HCT116 (cell line): ENCODE results near the gene ZNF507. TPM values are rescaled to one million over a fixed set of nuclear protein-coding genes. Genes with fewer than 3 reads are reported as not detected.

ENCODE experiments used
- ATAC-seq: fragments of 200-7000 bp; cut with Tn5 transposase; 2 replicates; pipeline ENCODE4 v1.9.1; 2020; ENCODE audit warnings: mild to moderate bottlenecking, moderate library complexity
- BruUV-seq: library from RNA; stranded (reverse); fragments of 400-500 nt; replicated peaks from 2 replicates; lab custom pipeline; 2021; lab: Mats Ljungman, UMichigan
- CTCF ChIA-PET: fragments of 300-600 bp; sonication (Branson Sonifier 250); formaldehyde crosslinking; loops from one replicate; lab custom pipeline; 2021; ENCODE audit warnings: antibody characterized with exemption; lab: Charles Lee
- POLR2A ChIA-PET: fragments of 300-600, 350-600 bp; sonication (Branson Sonifier 250); formaldehyde crosslinking; loops from one replicate; lab custom pipeline; 2021; ENCODE audit warnings: antibody characterized with exemption; lab: Charles Lee
- RAD21 ChIA-PET, 2 experiments: fragments of 300-600 bp; sonication (Branson Sonifier 250); formaldehyde crosslinking; loops; one replicate each; lab custom pipeline; 2023; ENCODE audit warnings: low total read pairs in 2 of 2; ENCODE audit not compliant: uncharacterized antibody in 2 of 2, unreplicated experiment in 2 of 2, low non-redundant PET in 1 of 2; lab: Charles Lee
- DNase-seq: peaks from one replicate; pipeline ENCODE4 v3.0.0-alpha.2; 2010; ENCODE audit warnings: low read depth, low spot score
- H2AFZ ChIP-seq: fragments of 200-600 bp; shearing (Covaris generic), sonication (generic); 2 replicates; pipeline ENCODE4 v1.6.1; 2017; ENCODE audit warnings: low read depth, mixed run types, mixed read lengths, antibody characterized with exemption, low read length; ENCODE audit not compliant: poor library complexity, severe bottlenecking
- H3K27ac ChIP-seq: 2 replicates; pipeline ENCODE4 v1.5.1; 2012; ENCODE audit warnings: low read depth, low read length
- H3K27me3 ChIP-seq: fragments of 200-600 bp; sonication (generic); 2 replicates; pipeline ENCODE4 v1.6.1; 2016; ENCODE audit warnings: mixed run types, low read length, mixed read lengths; ENCODE audit not compliant: insufficient read depth
- H3K36me3 ChIP-seq, 2 experiments: fragments of 200-500 bp in 1 of 2; fragments of 200-600 bp in 1 of 2; sonication (Bioruptor generic) in 1 of 2; sonication (generic) in 1 of 2; 2 replicates each; pipeline versions ENCODE4 v1.5.1 to v1.6.1; 2014 to 2016; ENCODE audit warnings: low read length in 2 of 2, inconsistent platforms in 1 of 2, mixed read lengths in 1 of 2, mixed run types in 1 of 2; ENCODE audit not compliant: insufficient read depth in 2 of 2, control insufficient read depth in 1 of 2
- H3K4me1 ChIP-seq, 2 experiments: fragments of 200-600 bp in 1 of 2; sonication (generic) in 1 of 2; 2 replicates each; pipeline versions ENCODE4 v1.5.1 to v1.6.1; 2012 to 2017; ENCODE audit warnings: low read length in 2 of 2, inconsistent platforms in 1 of 2, mild to moderate bottlenecking in 1 of 2, mixed read lengths in 1 of 2, mixed run types in 1 of 2, moderate library complexity in 1 of 2; ENCODE audit not compliant: insufficient read depth in 2 of 2, control insufficient read depth in 1 of 2
- H3K4me2 ChIP-seq: fragments of 200-600 bp; sonication (generic); 2 replicates; pipeline ENCODE4 v1.6.1; 2017; ENCODE audit warnings: mixed run types, low read length, mixed read lengths
- H3K4me3 ChIP-seq, 2 experiments: fragments of 200-600 bp in 1 of 2; sonication (generic) in 1 of 2; replicated peaks in 1 of 2; 2 replicates each; pipeline ENCODE4 v1.5.1; 2011 to 2016; ENCODE audit warnings: low read length in 2 of 2, control low read depth in 1 of 2, low read depth in 1 of 2, mild to moderate bottlenecking in 1 of 2, mixed read lengths in 1 of 2, mixed run types in 1 of 2
- H3K79me2 ChIP-seq: fragments of 200-600 bp; sonication (generic); 2 replicates; pipeline ENCODE4 v1.6.1; 2017; ENCODE audit warnings: mild to moderate bottlenecking, mixed run types, low read length, moderate library complexity, mixed read lengths; ENCODE audit not compliant: insufficient read depth
- H3K9ac ChIP-seq: fragments of 200-600 bp; sonication (generic); 2 replicates; pipeline ENCODE4 v1.6.1; 2016; ENCODE audit warnings: low read length, mixed read lengths
- H3K9me2 ChIP-seq: fragments of 200-600 bp; sonication (generic), shearing (Covaris generic); 2 replicates; pipeline ENCODE4 v1.6.1; 2017; ENCODE audit warnings: mixed run types, mild to moderate bottlenecking, moderate library complexity; ENCODE audit not compliant: insufficient read depth
- H3K9me3 ChIP-seq, 2 experiments: fragments of 200-500 bp in 1 of 2; fragments of 200-600 bp in 1 of 2; sonication (Bioruptor generic) in 1 of 2; sonication (generic) in 1 of 2; 2 replicates each; pipeline ENCODE4 v1.6.1; 2014 to 2017; ENCODE audit warnings: low read length in 2 of 2, mixed read lengths in 2 of 2, inconsistent platforms in 1 of 2, low read depth in 1 of 2, mild to moderate bottlenecking in 1 of 2, mixed run types in 1 of 2, moderate library complexity in 1 of 2; ENCODE audit not compliant: control insufficient read depth in 1 of 2, insufficient read depth in 1 of 2
- H4K20me1 ChIP-seq: fragments of 200-600 bp; sonication (generic), shearing (Covaris generic); 2 replicates; pipeline ENCODE4 v1.6.1; 2017; ENCODE audit warnings: mixed run types, mild to moderate bottlenecking, moderate library complexity; ENCODE audit not compliant: insufficient read depth
- ATF3 ChIP-seq: IDR thresholded peaks from 2 replicates; pipeline ENCODE4 v1.6.1; 2012
- EGR1 ChIP-seq: IDR thresholded peaks from 2 replicates; pipeline ENCODE4 v1.6.1; 2012; ENCODE audit warnings: low read depth
- EZH2 ChIP-seq: fragments of 200-600 bp; sonication (generic); IDR thresholded peaks from 2 replicates; pipeline ENCODE4 v1.6.1; 2017; ENCODE audit warnings: antibody characterized with exemption, mixed run types
- EZH2phosphoT487 ChIP-seq: fragments of 200-600 bp; IDR thresholded peaks from 2 replicates; pipeline ENCODE4 v1.6.1; 2018; ENCODE audit warnings: antibody characterized with exemption, borderline replicate concordance
- FOSL1 ChIP-seq: IDR thresholded peaks from 2 replicates; pipeline ENCODE4 v1.6.1; 2012; ENCODE audit warnings: low read depth
- JUND ChIP-seq: IDR thresholded peaks from 2 replicates; pipeline ENCODE4 v1.6.1; 2012
- MAX ChIP-seq: IDR thresholded peaks from 2 replicates; pipeline ENCODE4 v1.6.1; 2012
- POLR2A ChIP-seq: IDR thresholded peaks from 2 replicates; pipeline ENCODE4 v1.7.0; 2011; ENCODE audit warnings: borderline replicate concordance; ENCODE audit not compliant: insufficient read depth, insufficient read length; ENCODE audit errors: extremely low read depth
- POLR2AphosphoS5 ChIP-seq: IDR thresholded peaks from 2 replicates; pipeline ENCODE4 v1.6.1; 2011; ENCODE audit warnings: mild to moderate bottlenecking, low read depth, low read length, moderate library complexity
- RAD21 ChIP-seq: IDR thresholded peaks from 2 replicates; pipeline ENCODE4 v1.6.1; 2012; ENCODE audit warnings: low read depth, mild to moderate bottlenecking
- REST ChIP-seq: IDR thresholded peaks from 2 replicates; pipeline ENCODE4 v1.6.1; 2012; ENCODE audit warnings: low read depth
- SIN3A ChIP-seq: IDR thresholded peaks from 2 replicates; pipeline ENCODE4 v1.6.1; 2012; ENCODE audit warnings: low read depth
- SP1 ChIP-seq: IDR thresholded peaks from 2 replicates; pipeline ENCODE4 v1.6.1; 2012; ENCODE audit warnings: low read depth
- SRF ChIP-seq: IDR thresholded peaks from 2 replicates; pipeline ENCODE4 v1.6.1; 2012; ENCODE audit warnings: low read depth
- TCF7L2 ChIP-seq: IDR thresholded peaks from 2 replicates; pipeline ENCODE4 v1.7.0; 2011; ENCODE audit warnings: borderline replicate concordance, inconsistent platforms; ENCODE audit not compliant: insufficient read depth, insufficient read length; ENCODE audit errors: extremely low read depth
- YY1 ChIP-seq: IDR thresholded peaks from 2 replicates; pipeline ENCODE4 v1.6.1; 2011; ENCODE audit warnings: low read length, low read depth, moderate library complexity, mild to moderate bottlenecking; ENCODE audit not compliant: insufficient replicate concordance; ENCODE audit errors: extremely low read depth
- ZFX ChIP-seq: fragments of 450-650 bp; IDR thresholded peaks from 2 replicates; pipeline ENCODE4 v1.6.1; 2017
- ZNF274 ChIP-seq: fragments of 200-500 bp; sonication (Bioruptor generic); IDR thresholded peaks from 2 replicates; pipeline ENCODE4 v1.6.1; 2014; ENCODE audit warnings: mild to moderate bottlenecking, low read depth, low read length, inconsistent platforms
- intact Hi-C: fragments of 100-400 bp; cut with micrococcal nuclease; formaldehyde crosslinking; loops from 2 replicates; pipeline ENCODE4 v1.10.0; 2022
- total RNA-seq: library from RNA; stranded (reverse); gene quantifications from one replicate; pipeline ENCODE4 v1.2.1, GENCODE V29; 2021; ENCODE audit not compliant: unreplicated experiment

The ZNF507 gene
- total RNA-seq, 1 experiment from 2014 or later: 27.4 TPM

- no peaks in the 10 kb centered on the region for H3K9me2 ChIP-seq
- H3K36me3 ChIP-seq: no peaks in the 10 kb centered on the region
- H3K27ac ChIP-seq: no peak overlapping the region
- no peak for ATAC-seq
- POLR2A ChIA-PET: no interaction called here
- H3K9ac ChIP-seq: no peak overlapping the region
- H3K4me1 ChIP-seq: peaks cover 0 to 15% of the 10 kb centered on the region in 2 experiments; a peak in 2 of 4 replicates
- CTCF ChIA-PET: no interaction called here
- DNase-seq: no peak
- H3K4me3 ChIP-seq: no peak overlapping the region
- no peaks in the 10 kb centered on the region for H3K9me3 ChIP-seq
- no peaks in the 10 kb centered on the region for H3K27me3 ChIP-seq
- no TSS peak for BruUV-seq
- TF ChIP-seq RAD21 (no peak), EZH2phosphoT487 (no peak), TCF7L2 (no peak), SP1 (no peak), ZNF274 (no peak), YY1 (no peak), ATF3 (no peak), ZFX (no peak), EZH2 (no peak)
- TF ChIP-seq, all 23 proteins: peak for 0
- Histone ChIP-seq H4K20me1 (no peaks in the 10 kb centered on the region), H2AFZ (no peak overlapping the region), H3K79me2 (no peaks in the 10 kb centered on the region), H3K4me2 (no peak overlapping the region)
- intact Hi-C loops: no loop called here
- RAD21 ChIA-PET: no interaction called here
Observed at GRCh38 chr19:32392901-32393300, 47.5 kb downstream of the ZNF507 start.

GRCh38 chr19:32396046-32396652 is 50.7 kb downstream of the ZNF507 start:
- ChIA-PET CTCF (no interaction called here), POLR2A (no interaction called here)
- no peak overlapping the region for H3K4me3 ChIP-seq
- H3K9me3 ChIP-seq: no peaks in the 10 kb centered on the region
- DNase-seq: no peak
- no peak for TF ChIP-seq YY1
- TF ChIP-seq POLR2AphosphoS5: no peak
- TF ChIP-seq ZFX: no peak
- no peak for TF ChIP-seq ZNF274
- TF ChIP-seq EGR1: no peak
- no peak for TF ChIP-seq MAX
- no peak for TF ChIP-seq REST
- TF ChIP-seq POLR2A: no peak
- TF ChIP-seq TCF7L2: no peak
- no peak for TF ChIP-seq JUND
- TF ChIP-seq FOSL1: no peak
- no peak for TF ChIP-seq EZH2
- no peak for TF ChIP-seq SRF
- TF ChIP-seq SIN3A: no peak
- TF ChIP-seq, all 23 proteins: peak for 0
- intact Hi-C loops: no loop called here
- no peaks in the 10 kb centered on the region for H4K20me1 ChIP-seq
- H3K36me3 ChIP-seq: no peaks in the 10 kb centered on the region
- H3K27ac ChIP-seq: no peak overlapping the region
- no peak overlapping the region for H3K4me2 ChIP-seq
- ATAC-seq: no peak
- RAD21 ChIA-PET: no interaction called here
- H3K27me3 ChIP-seq: no peaks in the 10 kb centered on the region
- no peak overlapping the region for H2AFZ ChIP-seq
- no peaks in the 10 kb centered on the region for H3K9me2 ChIP-seq
- H3K4me1 ChIP-seq: peaks cover 0 to 19% of the 10 kb centered on the region in 2 experiments; a peak in 2 of 4 replicates
- BruUV-seq: no TSS peak
- no peaks in the 10 kb centered on the region for H3K79me2 ChIP-seq
- H3K9ac ChIP-seq: no peak overlapping the region
